NCI-H2227 treated with DMSO at 0.1 percent for 48 hours (cell line): Measurements from ENCODE around the gene POTEE.
"Not testable (repeated sequence)": the region's sequence is repeated elsewhere in the genome, so short reads cannot be mapped to it uniquely, and the experiment has no call there.

ENCODE experiments used
- DNase-seq: peaks from one replicate; lab custom pipeline; 2025; lab: John Stamatoyannopoulos, UW

The POTEE gene

GRCh38 chr2:131209030-131209772 lies at the start of gene POTEE:
TSS of gene POTEE (plus strand) at chr2:131209536. CDS start at chr2:131218403, 8,867 bp downstream.
- peak; percentile 94 for DNase-seq

GRCh38 chr2:131165562-131165961 lies 43.8 kb upstream of the POTEE start:
- not testable (repeated sequence) for DNase-seq

- DNase-seq = no peak
Observed at GRCh38 chr2:131168538-131168937, 40.8 kb upstream of the POTEE start.

GRCh38 chr2:131178050-131178449 lies 31.3 kb upstream of the POTEE start:
- not testable (repeated sequence) for DNase-seq

GRCh38 chr2:131178721-131179418 lies 30.5 kb upstream of the POTEE start:
- DNase-seq = not testable (repeated sequence)

- DNase-seq = not testable (repeated sequence)
Observed at GRCh38 chr2:131181451-131181850, 27.9 kb upstream of the POTEE start.

- not testable (repeated sequence) for DNase-seq
Observed at GRCh38 chr2:131193421-131193820, 15.9 kb upstream of the POTEE start.

DNA sequence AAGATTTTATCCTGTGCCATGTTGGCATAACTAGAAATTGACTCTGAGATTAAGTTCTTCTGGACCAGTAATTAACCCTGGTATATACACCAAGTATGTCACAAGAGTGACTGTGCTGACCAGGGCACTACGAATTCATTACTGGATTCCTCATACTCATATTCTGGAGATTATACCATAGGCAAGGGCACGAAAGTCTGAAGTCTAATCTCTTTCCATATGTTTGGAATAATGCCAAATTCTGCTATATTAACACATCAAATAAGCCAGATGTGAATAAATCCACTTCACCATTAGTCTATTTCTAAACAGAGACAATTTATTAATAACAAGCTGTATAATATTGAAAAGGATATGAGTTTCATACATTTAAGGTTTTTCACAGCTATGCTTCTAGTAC lies 13.2 kb upstream of the POTEE start:
- not testable (repeated sequence) for DNase-seq

GRCh38 chr2:131201098-131201497 lies 8.2 kb upstream of the POTEE start:
- no peak for DNase-seq

DNA sequence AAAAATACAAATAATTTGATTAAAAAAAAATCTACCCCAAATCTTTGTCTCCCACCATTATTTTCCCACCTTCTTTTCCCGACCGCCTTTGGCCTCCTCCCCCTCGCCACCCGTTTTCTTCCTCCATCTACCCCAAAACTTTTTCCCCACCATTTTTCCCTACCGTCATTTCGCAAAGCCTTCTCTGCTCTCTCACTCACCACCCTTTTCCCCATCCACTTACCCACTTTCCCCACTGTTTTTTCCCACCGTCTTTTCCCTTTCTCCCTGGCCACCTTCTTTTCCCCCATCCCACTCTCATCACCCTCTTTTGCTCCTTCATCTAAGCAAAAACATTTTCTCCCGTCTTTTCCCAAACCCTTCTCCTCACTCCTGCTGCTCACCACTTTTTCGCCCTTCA lies 1.5 kb upstream of the POTEE start:
- not testable (repeated sequence) for DNase-seq

- DNase-seq = not testable (repeated sequence)
Observed at GRCh38 chr2:131209773-131210104, 403 bp downstream of the POTEE start.

DNA sequence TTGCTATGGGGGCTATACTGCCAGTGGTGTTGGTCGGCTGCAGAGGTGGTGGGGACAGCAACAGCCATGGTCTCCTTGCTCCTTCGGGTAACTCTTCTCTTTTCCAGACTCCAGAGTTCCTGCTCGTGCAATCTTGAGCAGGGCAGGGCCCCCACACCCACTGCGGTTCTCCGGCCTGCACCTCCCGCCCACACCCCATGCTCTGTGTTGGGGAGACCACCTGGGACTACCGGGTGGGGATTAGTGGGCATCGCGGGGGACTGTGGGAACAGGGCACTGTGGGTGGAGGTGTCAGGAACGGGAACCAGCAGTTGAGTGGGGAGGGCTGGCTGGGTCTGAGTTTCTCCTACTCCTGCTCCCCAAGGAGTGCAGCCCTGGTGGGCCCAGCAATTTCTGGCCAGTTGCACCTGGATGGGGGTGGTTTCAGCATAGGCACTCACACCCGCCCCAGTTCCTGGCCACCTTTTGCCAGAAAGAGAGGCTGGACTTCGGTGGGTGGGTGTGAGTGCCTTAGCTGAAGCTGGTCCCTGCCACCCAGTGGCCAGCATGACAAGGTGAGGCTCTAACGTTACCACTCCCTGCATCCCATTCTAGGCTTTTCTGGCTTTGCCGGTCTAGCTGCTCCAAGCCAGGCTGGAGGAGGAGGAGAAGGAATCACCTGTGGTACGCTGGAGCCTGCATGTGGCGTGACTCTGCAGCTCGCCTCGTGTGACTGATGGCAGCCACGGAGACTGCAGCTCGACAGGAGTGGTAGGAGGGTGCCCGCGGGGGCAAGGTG lies 1.3 kb downstream of the POTEE start:
- not testable (repeated sequence) for DNase-seq

DNA sequence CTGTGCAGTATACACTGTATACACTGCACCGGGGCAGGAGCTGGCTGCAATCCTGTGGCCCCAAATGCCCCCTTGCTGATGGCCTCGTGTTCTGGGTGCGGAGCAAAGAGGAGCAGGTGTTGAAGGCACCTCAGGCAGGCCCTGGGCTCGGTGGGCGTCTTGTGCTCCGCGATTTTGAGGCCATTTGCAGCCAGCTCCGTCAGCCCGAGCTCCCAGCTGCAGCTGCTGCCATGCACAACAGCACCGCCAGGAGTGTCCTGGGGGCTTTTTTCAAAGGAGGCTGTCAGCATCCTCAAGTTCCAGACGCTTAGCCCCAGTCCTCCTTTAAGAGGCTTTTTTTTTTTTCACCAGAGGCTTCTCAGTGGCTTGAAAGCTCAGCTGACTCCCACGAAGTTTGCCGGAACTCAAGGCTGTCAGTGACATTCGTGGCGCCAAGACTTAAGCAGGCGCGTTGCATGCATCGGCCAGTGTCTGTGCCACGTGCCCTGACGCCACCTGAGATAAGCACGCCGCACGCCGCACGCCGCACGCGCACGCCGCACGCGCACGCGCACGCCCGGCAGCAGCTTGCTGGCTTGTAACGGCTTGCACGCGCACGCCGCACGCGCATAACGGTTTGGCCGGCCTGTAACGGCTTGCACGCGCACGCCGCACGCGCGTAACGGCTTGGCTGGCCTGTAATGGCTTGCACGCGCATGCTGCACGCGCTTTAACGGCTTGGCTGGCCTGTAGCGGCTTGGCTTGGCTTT lies 8.1 kb downstream of the POTEE start:
- DNase-seq = not testable (repeated sequence)

GRCh38 chr2:131235543-131236449 lies 26.5 kb downstream of the POTEE start:
- peak; percentile 71 for DNase-seq
